Hypothalamus (tissue), 51 donors: ENCODE data around the gene RAB20.
"Not testable (repeated sequence)": the region's sequence is repeated elsewhere in the genome, so short reads cannot be mapped to it uniquely, and the experiment has no call there.

Experiments used
- DNase-seq, 51 donors: peaks; one replicate each; lab custom pipeline; 2025; lab: John Stamatoyannopoulos, UW

RAB20 gene

DNA sequence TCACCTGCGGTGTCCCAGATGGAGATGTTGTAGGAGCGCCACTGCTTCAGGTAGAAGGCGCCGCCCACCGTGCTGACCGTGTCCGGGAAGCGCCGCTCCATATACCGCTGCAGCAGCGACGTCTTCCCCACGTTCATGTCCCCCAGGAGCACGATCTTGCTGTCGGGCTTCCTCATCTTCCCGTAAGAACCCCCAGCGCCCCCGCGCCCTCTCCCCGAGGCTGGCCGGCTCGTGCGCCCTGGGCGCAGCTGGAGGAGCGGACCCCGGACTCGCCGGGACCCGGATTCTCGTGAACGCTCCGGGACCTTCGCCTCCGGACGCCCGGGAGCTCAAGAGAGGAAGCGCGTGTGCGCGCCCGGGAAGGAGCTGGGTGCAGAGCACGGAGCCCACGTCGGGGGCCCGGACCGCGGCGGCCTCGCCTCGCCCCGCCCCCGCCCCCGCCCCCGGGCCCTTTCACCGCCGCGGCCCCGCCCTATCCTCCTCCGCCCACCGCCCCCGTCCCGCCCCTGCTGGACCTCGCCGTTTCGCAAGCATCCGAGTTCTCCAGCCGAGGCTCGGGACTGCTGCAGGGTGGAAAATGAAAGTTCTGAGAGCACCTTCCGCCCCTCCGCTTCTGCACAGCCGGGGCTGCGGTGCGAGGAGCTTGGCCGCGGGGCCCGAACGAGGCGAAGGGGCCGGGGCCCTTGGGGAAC, at the start of gene RAB20:
RAB20 (minus strand) TSS at position 379 of the 692 bp plus-strand sequence; CDS start at position 176, 203 bp downstream.
- DNase-seq: peak in 44 of 51 donors; percentile 13 to 73 (median 48)

DNA sequence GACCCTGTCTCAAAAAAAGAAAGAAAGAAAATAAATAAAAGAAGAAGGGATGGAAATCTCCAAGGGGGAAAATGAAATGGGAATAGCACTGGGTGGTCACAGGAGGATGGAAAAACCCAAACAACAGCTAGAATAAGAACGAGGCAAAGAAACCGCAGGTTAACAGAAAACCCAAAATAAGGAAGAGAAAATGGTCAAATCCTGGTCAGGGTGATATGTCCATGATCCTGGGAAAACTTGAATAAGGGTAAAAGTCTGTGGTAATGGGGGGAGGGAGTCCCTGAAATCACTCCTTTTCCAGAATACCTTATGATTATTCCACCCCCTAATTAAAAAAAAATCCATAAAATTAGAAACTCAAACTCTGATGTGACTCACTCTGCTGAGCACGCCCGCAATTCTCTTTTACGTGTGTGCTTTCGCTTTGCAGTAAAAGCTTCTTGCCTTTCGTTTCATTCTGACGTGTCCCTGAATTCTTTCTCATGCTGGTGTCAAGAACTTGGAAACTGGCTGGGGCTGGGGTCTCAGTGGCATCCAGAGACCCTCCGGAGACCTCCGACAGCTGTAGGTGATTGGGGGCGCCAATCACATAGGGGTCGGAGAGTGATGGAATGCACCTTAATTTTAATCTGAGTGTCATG, 49.6 kb upstream of the RAB20 start:
- DNase-seq: no peak

GRCh38 chr13:110607675-110608224, 46.2 kb upstream of the RAB20 start:
- DNase-seq: no peak

DNA sequence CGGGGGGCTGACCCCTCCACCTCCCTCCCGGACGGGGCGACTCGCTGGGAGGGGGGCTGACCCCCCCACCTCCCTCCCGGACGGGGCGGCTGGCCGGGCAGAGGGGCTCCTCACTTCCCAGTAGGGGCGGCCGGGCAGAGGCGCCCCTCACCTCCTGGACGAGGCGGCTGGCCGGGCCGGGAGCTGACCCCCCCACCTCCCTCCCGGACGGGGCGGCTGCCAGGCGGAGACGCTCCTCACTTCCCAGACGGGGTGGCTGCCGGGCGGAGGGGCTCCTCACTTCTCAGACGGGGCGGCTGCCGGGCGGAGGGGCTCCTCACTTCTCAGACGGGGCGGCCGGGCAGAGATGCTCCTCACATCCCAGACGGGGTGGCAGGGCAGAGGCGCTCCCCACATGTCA, 44.8 kb upstream of the RAB20 start:
- not testable (repeated sequence) for DNase-seq

- no peak for DNase-seq
Observed at GRCh38 chr13:110605132-110605531, 43.6 kb upstream of the RAB20 start.

DNA sequence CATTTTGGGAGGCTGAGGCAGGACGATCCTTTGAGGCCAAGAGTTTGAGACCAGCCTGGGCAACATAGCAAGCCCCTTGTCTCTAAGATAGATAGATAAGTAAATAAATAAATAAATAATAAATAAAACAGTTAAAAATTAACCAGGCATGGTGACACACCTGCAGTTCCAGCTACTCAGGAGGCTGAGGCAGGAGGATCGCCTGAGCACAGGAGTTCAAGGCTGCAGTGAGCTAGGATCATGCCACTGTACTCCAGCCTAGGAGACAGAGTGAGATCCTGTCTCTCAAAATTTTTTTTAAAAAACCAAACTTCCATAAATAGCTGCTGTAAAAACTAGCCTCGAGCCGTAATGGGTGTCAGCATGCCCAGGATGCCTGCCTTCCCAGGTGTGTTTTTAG, 39.5 kb upstream of the RAB20 start:
- DNase-seq: no peak

DNA sequence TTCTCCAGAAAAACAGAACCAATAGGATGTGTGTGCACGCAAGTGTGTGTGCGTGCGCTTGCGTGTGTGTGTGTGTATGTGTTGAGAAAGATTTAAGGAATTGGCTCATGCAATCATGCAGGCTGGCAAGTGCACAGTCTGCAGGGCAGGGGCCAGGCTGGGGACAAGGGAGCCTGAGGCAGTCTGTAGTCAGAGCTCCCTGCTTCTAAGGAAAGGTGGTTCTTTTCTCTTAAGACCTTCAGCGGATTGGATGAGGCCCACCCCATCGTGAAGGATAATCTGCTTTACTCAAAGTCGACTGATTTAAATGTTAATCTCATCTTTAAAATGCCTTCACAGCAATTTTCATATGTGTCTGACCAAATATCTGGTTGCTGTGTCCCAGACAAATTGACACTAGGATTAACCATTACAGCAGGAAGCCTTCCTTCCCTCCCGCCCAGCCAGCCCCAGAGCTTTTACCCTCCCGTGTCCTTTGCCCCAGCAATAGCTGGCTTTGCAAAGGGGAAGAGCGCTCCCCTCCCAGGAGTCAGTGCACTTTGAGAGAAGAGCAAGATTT, 38.8 kb upstream of the RAB20 start:
- no peak for DNase-seq

GRCh38 chr13:110597041-110597689, 35.6 kb upstream of the RAB20 start:
- no peak for DNase-seq

DNA sequence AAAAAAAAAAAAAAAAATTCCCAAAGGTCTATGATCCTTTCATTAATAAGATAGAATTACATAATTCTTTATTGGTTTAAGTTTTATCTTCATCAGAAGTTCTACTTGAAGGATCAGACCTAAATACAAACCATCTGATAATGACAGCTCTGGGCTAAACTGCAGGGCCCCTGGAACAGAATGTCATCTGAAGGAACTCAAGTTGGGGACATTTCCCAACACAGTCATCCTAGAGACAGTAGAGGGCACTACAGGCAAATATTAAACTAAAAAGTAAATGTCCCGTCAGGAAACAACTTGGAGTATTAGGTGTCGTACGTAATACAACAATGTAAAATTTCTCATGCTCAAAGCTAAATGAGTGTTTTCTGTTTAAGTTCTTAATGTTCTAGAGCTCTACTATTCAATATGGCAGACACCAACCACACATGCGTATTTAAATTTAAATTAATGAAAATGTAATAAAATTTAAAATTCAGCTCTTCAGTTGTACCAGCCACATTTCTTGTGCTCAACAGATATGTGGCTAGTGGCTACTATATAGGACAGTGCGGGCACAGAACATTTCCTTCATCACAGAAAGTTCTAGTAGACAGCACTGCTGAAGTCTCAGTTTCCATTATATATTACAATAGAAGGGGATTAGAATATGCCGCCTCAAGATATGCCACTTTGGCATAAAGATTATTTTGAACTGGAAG, 32.1 kb upstream of the RAB20 start:
- peak in 3 of 51 donors; percentile 11 to 19 (median 12) for DNase-seq

DNA sequence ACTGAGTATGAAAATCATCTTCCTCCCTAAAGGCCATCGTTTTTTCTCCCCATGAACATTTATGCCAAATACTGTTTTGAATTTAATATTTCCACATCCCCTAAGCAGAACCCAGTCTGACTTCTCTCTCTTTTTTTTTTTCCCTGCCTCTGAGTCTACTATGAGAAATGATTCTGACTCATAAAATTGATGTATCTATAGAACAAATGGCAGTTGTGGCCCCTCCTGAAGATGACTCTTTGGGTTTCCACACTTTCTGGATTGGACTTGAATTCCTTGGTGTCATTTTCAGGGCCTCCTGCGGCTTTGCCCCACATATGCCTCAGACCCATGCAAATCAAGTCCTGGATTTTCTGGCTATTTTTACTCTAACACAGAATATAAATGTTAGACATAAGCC, 31.1 kb upstream of the RAB20 start:
- DNase-seq: no peak

DNA sequence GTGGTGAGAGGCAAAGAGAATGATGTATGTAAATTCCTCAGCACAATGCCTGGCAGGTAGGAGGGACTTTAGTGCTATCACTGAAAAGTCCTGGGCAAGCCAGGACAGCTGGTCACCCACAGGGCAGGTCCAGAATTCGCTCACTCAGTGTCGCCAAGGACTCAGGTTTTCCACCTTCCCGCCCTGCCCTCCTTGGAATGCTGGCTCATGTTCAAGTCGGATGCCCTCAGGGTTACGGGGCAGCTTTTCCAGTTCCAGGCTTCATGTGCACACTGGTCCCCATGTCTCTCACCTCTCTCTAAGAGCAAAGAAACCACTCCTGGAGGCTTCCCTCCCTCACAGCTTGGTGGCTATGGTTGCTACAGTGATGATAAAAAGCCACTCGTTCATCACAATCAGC, 29.1 kb upstream of the RAB20 start:
- no peak for DNase-seq

DNA sequence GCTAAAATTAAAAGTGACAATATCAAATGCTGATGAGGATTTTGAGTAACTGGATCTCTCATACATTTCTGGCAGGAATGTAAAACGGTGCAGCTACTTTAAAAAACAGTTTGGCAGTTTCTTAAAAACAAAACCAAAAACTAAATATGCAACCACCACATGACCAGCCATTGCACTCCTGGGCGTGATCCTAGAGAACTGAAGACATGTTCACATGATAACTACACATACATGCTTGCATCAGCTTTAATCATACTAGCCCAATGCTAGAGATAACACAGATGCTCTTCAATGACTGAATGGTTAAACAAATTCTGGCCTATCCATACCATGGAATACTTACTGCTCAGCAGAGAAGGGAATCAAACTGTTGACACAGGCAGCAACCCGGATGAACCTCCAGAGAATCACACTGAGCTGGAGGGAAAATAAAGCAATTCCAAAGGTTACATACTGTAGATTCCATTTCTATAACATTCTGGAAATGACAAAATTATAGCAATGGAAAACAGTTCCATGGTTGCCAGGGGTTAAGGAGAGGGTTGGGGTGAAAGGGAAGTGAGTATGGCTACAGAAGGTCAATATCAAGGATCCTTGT, 28.4 kb upstream of the RAB20 start:
- no peak for DNase-seq

DNA sequence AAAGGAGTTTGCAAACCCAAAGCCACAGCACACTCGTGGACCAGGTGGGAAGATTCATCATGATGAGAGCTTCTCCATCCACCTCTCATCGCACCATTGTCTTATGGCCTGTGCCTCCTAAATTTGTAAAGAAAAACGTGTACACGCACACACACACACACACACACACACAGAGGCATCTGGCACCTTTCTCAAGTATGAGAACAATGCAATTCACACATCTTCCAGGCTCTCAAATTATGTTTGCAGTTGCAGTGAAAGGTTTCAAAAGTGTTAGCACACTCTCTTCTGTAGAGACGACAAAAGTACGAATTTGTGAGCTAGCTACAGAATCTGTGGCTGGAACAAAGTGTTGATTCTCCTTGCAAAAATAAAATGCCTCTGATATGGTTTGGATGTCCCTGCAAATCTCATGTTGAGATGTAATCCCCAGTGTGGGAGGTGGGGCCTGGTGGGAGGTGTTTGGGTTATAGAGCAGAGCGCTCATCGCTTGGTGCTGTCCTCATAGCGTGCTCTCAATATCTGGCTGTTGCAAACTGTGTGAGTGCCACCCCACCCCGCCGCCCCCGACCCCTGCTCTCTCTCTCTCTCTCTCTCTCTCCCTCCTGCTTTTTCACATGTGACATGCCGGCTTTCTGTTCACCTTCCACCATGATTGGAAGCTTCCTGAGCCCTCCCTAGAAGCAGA, 21.8 kb upstream of the RAB20 start:
- DNase-seq: no peak

DNA sequence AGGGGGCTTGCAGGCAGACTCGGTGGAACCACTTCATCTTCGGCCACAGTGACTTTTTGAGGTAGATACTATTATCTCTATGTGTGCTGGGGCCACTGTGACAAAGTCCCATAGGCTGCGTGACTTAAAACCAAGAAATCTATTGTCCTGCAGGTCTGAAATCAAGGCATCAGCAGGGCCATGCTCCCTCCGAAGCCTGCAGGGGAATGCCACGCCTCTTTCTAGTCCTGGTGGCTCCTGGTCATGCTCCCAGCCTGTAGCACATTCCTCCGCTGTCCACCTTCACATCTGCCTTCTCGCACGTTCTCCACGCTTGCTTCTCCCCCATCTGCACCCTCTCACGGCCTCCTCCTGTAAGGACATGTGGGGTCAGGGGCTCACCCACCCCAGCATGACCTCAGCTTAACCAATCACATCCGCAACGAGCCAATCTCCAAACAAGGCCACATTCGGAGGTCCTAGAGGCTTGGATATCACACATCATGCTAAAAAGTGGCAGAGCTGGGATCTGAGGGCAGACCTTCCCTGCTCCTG, 21.0 kb upstream of the RAB20 start:
- no peak for DNase-seq

DNA sequence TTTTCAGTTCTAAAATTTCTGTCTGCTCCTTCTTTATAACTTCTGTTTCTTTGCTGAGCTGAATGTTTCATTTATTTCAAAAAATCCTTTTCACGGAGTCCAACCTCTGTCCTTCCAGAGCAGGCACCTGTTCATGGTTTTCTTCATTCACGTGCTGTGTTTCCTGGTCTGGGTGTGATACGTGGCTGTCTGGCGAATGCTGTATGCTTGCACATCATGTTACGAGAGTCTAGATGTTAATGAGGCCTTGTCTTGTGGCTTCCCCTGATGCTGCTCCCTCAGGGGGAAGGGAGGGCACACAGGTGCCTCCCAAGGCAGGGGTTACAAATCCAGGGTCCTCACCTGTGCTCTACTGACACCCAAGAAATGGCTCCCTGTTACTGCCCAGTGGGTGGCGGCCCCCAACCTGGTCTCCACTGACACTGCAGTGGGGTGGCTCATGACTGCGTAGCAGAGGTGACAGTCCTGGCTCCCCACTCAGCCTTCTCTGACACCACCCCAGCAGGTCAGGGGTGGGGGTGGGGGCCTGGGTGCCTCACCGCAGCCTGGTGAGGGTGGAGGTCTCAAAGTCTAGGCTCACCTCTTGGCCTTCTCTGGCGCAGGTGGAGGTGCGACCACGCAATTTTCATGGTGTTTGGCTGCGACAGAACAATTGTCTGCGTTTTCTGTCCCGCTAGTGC, 20.1 kb upstream of the RAB20 start:
- no peak for DNase-seq

DNA sequence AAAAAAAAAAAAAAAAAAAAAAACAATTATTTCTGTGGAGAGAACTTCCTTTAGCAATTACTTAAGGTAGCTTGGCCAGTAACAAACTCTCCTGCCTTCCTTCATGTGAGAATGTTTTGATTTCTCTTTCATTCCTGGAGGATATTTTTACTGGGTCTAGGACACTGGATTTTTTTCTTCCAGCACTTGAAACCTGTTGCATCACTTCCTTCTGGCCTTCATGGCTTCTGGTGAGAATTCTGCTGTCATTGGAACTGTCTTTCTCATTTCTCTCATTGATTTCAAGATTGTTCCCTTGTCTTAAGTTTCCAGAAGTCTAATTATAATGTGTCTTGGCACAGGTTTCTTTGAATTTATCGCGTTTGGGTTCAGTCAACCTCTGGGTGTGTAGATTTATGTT, 19.3 kb upstream of the RAB20 start:
- DNase-seq: no peak

DNA sequence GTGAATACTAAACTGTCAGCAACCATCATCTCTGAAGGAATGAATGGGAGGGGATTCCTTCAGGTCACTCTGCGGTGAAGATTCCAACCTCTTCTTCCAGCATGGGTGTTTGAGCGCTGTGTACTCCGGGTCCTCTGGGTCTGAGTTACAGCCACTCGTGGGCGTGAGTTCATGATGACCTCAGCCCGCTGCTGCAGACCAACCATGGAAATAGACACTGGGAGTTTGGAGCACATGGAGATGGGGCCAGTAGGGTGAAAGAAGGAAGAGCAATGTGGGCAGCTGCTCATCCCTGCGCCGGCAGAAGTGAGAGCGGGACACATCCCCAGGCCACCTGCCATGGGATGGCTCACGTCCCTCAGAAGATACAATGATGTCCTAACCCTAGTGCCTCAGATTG, 16.8 kb upstream of the RAB20 start:
- no peak for DNase-seq

DNA sequence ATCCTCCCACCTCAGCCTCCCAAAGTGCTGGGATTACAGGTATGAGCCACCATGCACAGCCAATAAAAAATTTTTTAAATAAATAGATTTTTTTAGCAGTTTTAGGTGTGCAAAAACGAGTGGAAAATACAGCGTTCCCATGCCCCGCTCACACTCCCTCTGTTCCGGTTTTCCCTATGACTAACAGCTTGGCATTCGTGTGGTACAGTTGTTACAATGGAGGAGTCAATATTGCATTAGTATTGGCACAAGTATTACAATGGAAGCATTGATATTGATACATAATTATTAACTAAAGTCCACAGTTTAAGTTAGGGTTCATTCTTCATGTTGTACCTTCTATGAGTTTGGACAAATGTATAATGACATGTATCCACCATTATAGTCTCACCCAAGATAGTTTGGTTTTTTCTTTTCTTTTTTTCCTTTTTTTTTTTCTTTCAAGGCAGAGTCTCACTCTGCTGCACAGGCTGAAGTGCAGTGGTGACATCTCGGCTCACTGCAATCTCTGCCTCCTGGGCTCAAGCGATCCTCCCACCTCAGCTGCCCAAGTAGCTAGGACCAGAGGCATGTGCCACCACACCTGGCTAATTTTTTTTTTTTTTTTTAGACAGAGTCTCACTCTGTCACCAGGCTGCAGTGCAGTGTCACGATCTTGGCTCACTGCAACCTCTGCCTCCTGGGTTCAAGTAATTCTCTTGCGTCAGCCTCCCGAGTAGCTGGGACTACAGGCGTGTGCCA, 15.4 kb upstream of the RAB20 start:
- DNase-seq: no peak
